ENCODE measurements around the gene CDH23. TPM values are rescaled to one million over a fixed set of nuclear protein-coding genes. Genes with fewer than 3 reads are reported as not detected.

CDH23 gene
- total and polyA plus RNA-seq, 2 donors (not counting 1 experiment from before 2014, with no cell fraction given) = 0.37 to 0.89 TPM

GRCh38 chr10:71845410-71846405, 449.0 kb downstream of the CDH23 start:
- no peak overlapping the region for H2AFZ ChIP-seq (ENCODE audit: insufficient read depth, low read depth, low read length, poor library complexity, severe bottlenecking)
- POLR2A ChIA-PET = interaction anchor here (1.1 kb wide), 1 partner anchor 44 kb away, joined by 6 read pairs; no protein-coding TSS in a partner anchor
- H3K9me3 ChIP-seq (ENCODE audit: control extremely low read depth in 1 of 3, control insufficient read depth in 2 of 3, insufficient read depth in 1 of 3, low read length in 2 of 3) = no peaks in the 10 kb centered on the region
- ATAC-seq (ENCODE audit: low read depth) = no peak
- Mint-ChIP-seq H3K4me1 (peaks cover 81% of the 10 kb centered on the region), H3K9me3 (ENCODE audit: insufficient read depth) (peaks cover 2% of the 10 kb centered on the region), H3K4me3 (no peak overlapping the region), H3K27ac (no peak overlapping the region), H3K27me3 (no peaks in the 10 kb centered on the region)
- no peak for DNase-seq
- no peaks in the 10 kb centered on the region for H3K27me3 ChIP-seq (replicated peaks in 1 of 4; ENCODE audit: control extremely low read depth in 1 of 4, control insufficient read depth in 3 of 4, insufficient read depth in 4 of 4, low read length in 3 of 4)
- CTCF ChIA-PET = interaction anchor here (0.9 to 1.4 kb wide), 4 partner anchors 14 to 51 kb away, joined by 3 to 4 read pairs (median 3); no protein-coding TSS in a partner anchor
- H3K9ac ChIP-seq (ENCODE audit: low read length) = no peak overlapping the region
- intact Hi-C loops (cut with micrococcal nuclease) = no loop called here
- no peak for TF ChIP-seq EZH2 (IDR thresholded peaks at IDR 0.05; ENCODE audit: borderline replicate concordance, insufficient read depth, low read depth, low read length, poor library complexity, severe bottlenecking)
- TF ChIP-seq, protein P1, sequence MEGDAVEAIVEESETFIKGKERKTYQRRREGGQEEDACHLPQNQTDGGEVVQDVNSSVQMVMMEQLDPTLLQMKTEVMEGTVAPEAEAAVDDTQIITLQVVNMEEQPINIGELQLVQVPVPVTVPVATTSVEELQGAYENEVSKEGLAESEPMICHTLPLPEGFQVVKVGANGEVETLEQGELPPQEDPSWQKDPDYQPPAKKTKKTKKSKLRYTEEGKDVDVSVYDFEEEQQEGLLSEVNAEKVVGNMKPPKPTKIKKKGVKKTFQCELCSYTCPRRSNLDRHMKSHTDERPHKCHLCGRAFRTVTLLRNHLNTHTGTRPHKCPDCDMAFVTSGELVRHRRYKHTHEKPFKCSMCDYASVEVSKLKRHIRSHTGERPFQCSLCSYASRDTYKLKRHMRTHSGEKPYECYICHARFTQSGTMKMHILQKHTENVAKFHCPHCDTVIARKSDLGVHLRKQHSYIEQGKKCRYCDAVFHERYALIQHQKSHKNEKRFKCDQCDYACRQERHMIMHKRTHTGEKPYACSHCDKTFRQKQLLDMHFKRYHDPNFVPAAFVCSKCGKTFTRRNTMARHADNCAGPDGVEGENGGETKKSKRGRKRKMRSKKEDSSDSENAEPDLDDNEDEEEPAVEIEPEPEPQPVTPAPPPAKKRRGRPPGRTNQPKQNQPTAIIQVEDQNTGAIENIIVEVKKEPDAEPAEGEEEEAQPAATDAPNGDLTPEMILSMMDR (IDR thresholded peaks at IDR 0.05) = no peak
- 98% methylated on average over 6 of the region's 11 CpGs for WGBS (ENCODE audit: insufficient coverage)
- no peak overlapping the region for H3K27ac ChIP-seq (ENCODE audit: low read length in 2 of 2)
- peaks cover 41 to 62% of the 10 kb centered on the region in 2 donors for H3K4me1 ChIP-seq (ENCODE audit: control insufficient read depth in 2 of 2, insufficient read depth in 2 of 2, low read length in 2 of 2)
- H3K4me3 ChIP-seq (ENCODE audit: control extremely low read depth in 1 of 5, extremely low read depth in 1 of 5, insufficient read depth in 1 of 5, low read depth in 2 of 5, low read length in 4 of 5) = no peak overlapping the region
- H3K36me3 ChIP-seq (replicated peaks in 1 of 2; ENCODE audit: control extremely low read depth in 1 of 2, control insufficient read depth in 1 of 2, extremely low read depth in 1 of 2, insufficient read depth in 2 of 2, low read length in 1 of 2) = peaks cover 4 to 6% of the 10 kb centered on the region in 2 experiments
- H3K4me2 ChIP-seq (replicated peaks; ENCODE audit: low read depth, low read length, poor library complexity, severe bottlenecking) = no peak overlapping the region
- H4K20me1 ChIP-seq (ENCODE audit: control insufficient read depth, insufficient read depth, low read length, poor library complexity, severe bottlenecking) = peaks cover 67% of the 10 kb centered on the region
- H3K79me2 ChIP-seq (ENCODE audit: control insufficient read depth, insufficient read depth, low read length) = peaks cover 93% of the 10 kb centered on the region
